HG02884 (cell line): ENCODE results near the gene TMC3.
A peak's percentile ranks its signal among the peaks of the same experiment; 100 is the strongest.

ENCODE experiments used
- ATAC-seq: cut with Tn5 transposase; IDR thresholded peaks from one replicate; pipeline ENCODE4 v1.9.1; 2021; ENCODE audit warnings: mild to moderate bottlenecking, moderate library complexity; ENCODE audit not compliant: unreplicated experiment

Gene TMC3

DNA sequence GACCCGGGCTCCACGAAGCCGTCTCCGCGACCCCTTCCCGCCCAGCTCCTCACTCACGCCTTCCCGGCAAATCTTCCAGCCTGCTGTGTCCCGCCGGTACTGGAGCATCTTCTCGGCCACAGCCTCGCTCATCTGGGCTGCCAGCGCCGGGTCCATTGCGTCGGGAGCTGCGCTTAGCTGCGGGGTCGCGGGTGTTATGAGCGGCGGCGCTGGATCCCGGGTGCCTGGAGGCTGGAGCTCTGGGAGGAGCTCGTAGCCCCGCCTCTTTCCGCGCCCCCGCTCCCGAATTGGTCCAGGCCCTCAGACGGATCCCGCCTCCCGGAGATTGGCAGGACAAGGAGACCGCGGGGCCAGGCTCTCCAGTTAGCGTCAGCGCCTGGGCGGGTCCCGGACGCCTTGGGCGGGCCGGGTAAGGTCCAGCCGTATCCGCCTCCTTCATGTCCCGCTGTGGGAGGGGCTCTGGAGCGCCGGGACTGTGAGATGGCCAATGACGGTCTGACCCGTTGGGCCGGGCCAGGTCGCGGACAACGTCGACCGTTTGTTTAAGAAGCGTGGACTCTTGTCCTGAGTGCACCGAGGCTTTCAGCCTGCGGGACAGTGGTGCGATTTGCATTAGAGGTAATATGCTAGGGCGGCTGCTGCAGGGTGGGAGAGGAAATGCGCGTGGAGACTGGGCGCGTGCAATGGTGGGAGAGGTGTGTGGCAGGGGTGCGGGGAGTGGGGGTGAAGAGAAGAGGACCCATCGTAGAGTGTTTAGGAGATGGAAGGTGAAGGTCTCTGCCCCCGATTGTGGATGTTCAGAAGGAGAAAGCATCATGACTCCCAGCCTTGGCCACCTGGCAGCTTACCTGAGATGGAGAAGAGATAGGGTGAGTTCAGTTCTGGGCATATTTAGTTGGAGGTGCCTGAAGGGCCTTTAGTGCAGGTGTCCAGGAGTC lies 49.8 kb downstream of the TMC3 start, which contains the start of gene STARD5:
Gene STARD5, minus strand, starts transcription at position 198 of the 938 bp plus-strand sequence. Its CDS starts 42 bp downstream, at position 156.
- peak; percentile 99 for ATAC-seq

- peak; percentile 4 for ATAC-seq
These were observed 50.5 kb downstream of the TMC3 start for GRCh38 chr15:81323559-81323943.

DNA sequence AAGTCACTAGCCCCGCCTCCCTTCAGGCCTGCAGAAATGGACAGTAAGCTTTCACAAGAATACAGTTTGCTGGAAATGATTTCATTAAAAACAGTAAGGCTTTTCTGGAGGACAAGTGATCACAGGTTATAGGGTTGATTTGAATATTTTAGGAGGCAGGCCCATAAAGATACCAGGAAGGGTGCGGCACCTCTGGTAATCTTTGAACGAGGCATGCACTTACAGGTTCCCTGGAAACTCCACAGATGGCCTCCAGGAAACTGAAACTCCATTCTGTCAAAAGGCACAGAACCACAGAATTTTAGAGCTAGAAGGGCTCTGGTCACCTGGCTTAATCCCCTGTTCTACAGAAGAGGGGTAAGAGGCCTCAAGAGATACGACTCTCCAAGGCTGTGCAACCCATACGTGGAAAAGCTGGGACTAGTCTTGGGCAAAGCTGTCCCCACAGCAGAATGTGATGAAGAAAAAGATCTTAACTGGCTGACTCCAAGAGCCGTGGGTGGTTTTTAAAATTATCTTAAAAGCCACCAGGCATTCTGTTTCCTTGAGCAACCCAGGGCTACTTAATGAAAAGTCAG lies 51.2 kb downstream of the TMC3 start:
- ATAC-seq = no peak

GRCh38 chr15:81321667-81322066 lies 52.3 kb downstream of the TMC3 start:
- ATAC-seq = no peak

GRCh38 chr15:81317642-81318017 lies 56.4 kb downstream of the TMC3 start:
- ATAC-seq = no peak

DNA sequence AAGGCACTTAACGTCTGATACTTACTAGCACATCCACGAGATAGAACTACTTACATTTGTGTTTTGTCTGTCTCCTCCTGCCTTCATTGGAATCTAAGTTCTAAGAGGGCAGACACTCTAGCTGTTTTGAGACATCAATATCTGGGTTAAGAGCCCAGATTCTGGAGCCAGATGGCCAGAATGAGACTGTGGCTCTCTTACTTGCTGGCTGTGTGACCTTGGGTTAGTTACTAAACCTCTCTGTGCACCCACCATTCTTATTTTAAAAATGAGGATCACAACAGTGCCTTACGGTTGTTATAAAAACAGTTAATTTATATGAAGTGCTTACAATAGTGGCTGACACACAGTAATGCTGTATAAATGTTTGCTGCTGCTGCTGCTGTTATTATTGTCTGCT lies 57.7 kb downstream of the TMC3 start:
- no peak for ATAC-seq

DNA sequence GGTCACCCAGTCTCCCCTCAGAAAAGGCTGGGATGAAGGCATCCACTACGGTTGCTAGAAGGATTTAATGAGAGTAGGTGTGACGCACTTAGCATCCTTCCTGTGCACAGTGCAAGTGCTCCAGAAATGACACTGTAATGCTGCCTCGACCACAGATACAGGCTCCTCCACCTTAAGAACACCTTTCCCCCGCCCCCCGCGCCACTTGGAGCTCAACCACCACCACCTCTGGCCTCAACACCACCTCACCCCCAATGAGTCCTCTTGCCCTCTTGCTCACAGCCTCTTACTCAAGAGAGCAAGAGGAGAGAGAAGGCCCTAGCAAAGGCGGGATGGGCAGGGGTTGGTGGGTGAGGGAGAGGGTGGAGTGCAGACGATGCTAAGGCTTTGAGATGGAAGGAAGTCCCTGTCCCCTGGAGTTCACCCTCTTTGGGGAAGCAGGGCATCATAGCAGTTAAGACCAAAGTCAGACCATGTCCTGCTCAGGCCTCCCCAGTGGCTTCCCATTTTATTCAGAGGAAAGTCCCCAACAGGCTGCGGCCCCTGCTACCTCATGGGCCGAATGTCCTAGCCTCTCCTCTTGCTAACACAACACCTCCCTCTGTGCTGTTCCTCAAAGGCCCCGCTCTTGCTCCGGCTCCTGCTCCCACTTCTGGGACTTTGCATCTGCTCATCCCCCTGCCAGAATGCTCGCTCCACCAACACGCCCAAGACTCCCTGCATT lies 58.4 kb downstream of the TMC3 start:
- no peak for ATAC-seq

DNA sequence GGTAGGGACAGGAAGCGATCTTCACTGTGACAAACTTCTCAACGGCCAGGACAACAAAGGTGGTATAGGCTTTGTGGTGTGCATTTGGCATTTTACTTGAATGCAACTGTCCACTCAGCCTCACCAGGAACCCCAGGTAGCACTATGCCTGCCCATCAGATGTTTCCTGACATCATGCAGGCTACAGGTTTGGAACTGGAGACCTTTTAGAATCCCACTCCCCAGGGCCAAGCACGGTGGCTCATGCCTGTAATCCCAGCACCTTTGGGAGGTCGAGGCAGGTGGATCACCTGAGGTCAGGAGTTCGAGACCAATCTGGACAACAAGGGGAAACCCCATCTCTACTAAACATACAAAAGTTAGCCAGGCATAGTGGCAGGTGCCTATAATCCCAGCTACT lies 59.6 kb downstream of the TMC3 start:
- ATAC-seq = no peak

GRCh38 chr15:81313686-81314085 lies 60.3 kb downstream of the TMC3 start:
- ATAC-seq = no peak

GRCh38 chr15:81312790-81313543 lies 61.0 kb downstream of the TMC3 start:
- no peak for ATAC-seq

GRCh38 chr15:81311752-81312464 lies 62.1 kb downstream of the TMC3 start:
- peak; percentile 40 for ATAC-seq

DNA sequence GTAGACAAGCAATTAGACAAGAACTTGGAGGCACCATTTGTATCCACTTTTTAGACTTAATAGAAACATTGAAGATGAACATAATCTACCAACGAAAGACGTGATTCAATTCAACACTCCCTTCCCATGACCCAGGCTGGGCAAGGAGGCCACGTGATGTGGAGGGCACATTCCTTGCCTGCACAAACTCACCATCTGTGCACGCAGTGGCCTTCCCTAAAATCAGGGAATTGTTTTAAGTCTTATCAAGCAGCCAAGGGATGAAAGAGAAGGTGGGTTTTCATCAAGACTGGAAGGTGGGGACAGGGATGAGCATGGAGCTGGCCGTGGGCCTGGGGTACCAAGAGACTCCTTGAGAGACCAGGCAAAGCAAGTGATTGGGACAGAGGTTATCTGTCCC lies 63.5 kb downstream of the TMC3 start:
- ATAC-seq = no peak

- ATAC-seq = no peak
These were observed 64.2 kb downstream of the TMC3 start for GRCh38 chr15:81309647-81310450.

- no peak for ATAC-seq
These were observed 65.8 kb downstream of the TMC3 start for GRCh38 chr15:81308260-81308659.

DNA sequence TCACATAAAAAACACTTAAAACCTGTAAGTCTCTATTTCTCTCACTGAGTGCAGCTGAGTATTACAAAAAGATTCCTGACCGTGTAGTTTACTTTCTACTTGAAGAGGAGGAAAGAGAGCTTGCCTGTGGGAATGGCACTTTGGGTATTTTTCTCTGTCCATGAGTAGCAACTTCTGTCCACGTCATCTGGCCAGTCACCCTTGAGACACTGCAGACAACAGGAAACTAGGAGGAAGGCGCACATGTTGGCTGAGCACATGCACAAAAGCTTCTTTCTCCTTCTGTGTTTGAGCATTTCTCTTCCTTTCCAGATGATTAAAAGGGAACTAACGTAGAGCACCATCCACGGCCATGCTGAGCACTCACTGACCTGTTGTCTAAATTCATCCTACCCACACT lies 69.8 kb downstream of the TMC3 start:
- no peak for ATAC-seq

- ATAC-seq = no peak
These were observed 70.5 kb downstream of the TMC3 start for GRCh38 chr15:81303244-81304225.

DNA sequence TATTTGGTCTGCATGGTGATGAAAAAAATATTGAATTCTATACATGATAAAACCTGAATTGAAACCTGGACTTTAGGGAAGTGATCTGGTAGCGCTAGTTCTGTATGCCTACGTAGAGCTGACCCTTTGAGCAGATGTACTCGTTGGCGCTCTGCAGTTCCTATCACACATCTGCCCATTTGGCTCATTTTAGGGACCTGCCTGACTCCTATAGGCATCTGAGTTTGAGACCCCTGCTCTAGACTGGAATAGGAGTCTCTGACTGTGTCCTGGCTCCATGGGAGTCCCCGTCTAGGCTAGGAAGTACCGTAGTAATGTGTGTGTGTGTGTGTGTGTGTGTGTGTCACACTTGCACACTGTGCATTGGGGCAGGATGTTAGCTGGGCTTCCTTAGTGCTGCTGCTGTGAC lies 71.3 kb downstream of the TMC3 start:
- ATAC-seq = no peak

GRCh38 chr15:81301815-81302399 lies 72.1 kb downstream of the TMC3 start:
- ATAC-seq = peak; percentile 61
